Fibroblast of lung (primary cell): ENCODE data around the gene C16orf92. TPM values are rescaled to one million over a fixed set of nuclear protein-coding genes. Genes with fewer than 3 reads are reported as not detected.
"Not testable (repeated sequence)": the region's sequence is repeated elsewhere in the genome, so short reads cannot be mapped to it uniquely, and the experiment has no call there.

Experiments used
- DNase-seq, 2 donors: peaks; one replicate each; pipeline versions ENCODE4 v3.0.0 to v3.0.0-alpha.2; 2010; ENCODE audit warnings: low read depth in 2 of 2
- H2AFZ ChIP-seq: 2 replicates; pipeline ENCODE4 v1.5.1; 2012; ENCODE audit warnings: low read length, control low read depth, inconsistent platforms
- H3K27ac ChIP-seq: 2 replicates; pipeline ENCODE4 v1.5.1; 2011; ENCODE audit warnings: low read length, control low read depth; ENCODE audit not compliant: insufficient read depth
- H3K27me3 ChIP-seq: 2 replicates; pipeline ENCODE4 v1.5.1; 2011; ENCODE audit warnings: mild to moderate bottlenecking, low read length; ENCODE audit not compliant: control insufficient read depth, insufficient read depth
- H3K36me3 ChIP-seq: 2 replicates; pipeline ENCODE4 v1.5.1; 2011; ENCODE audit warnings: low read length; ENCODE audit not compliant: control insufficient read depth, insufficient read depth
- H3K4me1 ChIP-seq: 2 replicates; pipeline ENCODE4 v1.5.1; 2011; ENCODE audit warnings: low read length; ENCODE audit not compliant: control insufficient read depth, insufficient read depth; ENCODE audit errors: extremely low read depth
- H3K4me2 ChIP-seq: 2 replicates; pipeline ENCODE4 v1.5.1; 2011; ENCODE audit warnings: low read length, control low read depth; ENCODE audit not compliant: insufficient read depth; ENCODE audit errors: extremely low read depth
- H3K4me3 ChIP-seq, 4 experiments: fragments of 200-600 bp in 1 of 4; sonication (generic) in 1 of 4; replicated peaks in 1 of 4; 2 replicates each; pipeline ENCODE4 v1.5.1; 2011 to 2016; ENCODE audit warnings: low read length in 4 of 4, low read depth in 3 of 4, mild to moderate bottlenecking in 3 of 4, control low read depth in 2 of 4, inconsistent platforms in 1 of 4, mixed read lengths in 1 of 4; ENCODE audit not compliant: insufficient read depth in 1 of 4; ENCODE audit errors: control extremely low read depth in 1 of 4
- H3K79me2 ChIP-seq: 2 replicates; pipeline ENCODE4 v1.5.1; 2012; ENCODE audit warnings: mild to moderate bottlenecking, low read length, inconsistent platforms; ENCODE audit not compliant: control insufficient read depth, insufficient read depth
- H3K9ac ChIP-seq: 2 replicates; pipeline ENCODE4 v1.5.1; 2011; ENCODE audit warnings: mild to moderate bottlenecking, low read length, control low read depth; ENCODE audit not compliant: insufficient read depth
- H3K9me3 ChIP-seq: 2 replicates; pipeline ENCODE4 v1.5.1; 2012; ENCODE audit warnings: low read depth, low read length; ENCODE audit not compliant: control insufficient read depth, insufficient read depth
- H4K20me1 ChIP-seq: 2 replicates; pipeline ENCODE4 v1.5.1; 2011; ENCODE audit warnings: low read length; ENCODE audit not compliant: control insufficient read depth, insufficient read depth; ENCODE audit errors: extremely low read depth
- CTCF ChIP-seq, 2 donors: IDR thresholded peaks in 1 of 2; conservative IDR thresholded peaks in 1 of 2; 1 replicate in 1 of 2; 2 replicates in 1 of 2; pipeline ENCODE4 v1.5.1; 2011 to 2012; ENCODE audit warnings: low read length in 2 of 2, control low read depth in 1 of 2, inconsistent platforms in 1 of 2, low read depth in 1 of 2, mild to moderate bottlenecking in 1 of 2
- EZH2 ChIP-seq: IDR thresholded peaks from 2 replicates; pipeline ENCODE4 v1.5.1; 2012; ENCODE audit warnings: low read length, control low read depth, mild to moderate bottlenecking; ENCODE audit errors: missing control alignments
- polyA plus RNA-seq, 2 donors: library from polyadenylated mRNA; depleted of rRNA in 1 of 2; stranded (reverse) in 1 of 2; unstranded in 1 of 2; fragments of >200 nt; gene quantifications; 2 replicates each; pipeline ENCODE4 v1.2.1, GENCODE V29; 2011 to 2012; ENCODE audit warnings: missing spikeins in 1 of 2
- total RNA-seq: library from RNA; depleted of rRNA; stranded (reverse); fragments of >200 nt; gene quantifications from 2 replicates; pipeline ENCODE4 v1.2.1, GENCODE V29; 2014

Gene C16orf92
- total and polyA plus RNA-seq, 2 donors (not counting 1 experiment from before 2014, with no cell fraction given) = not detected

- DNase-seq = peak in 1 of 2 donors; percentile 23
- no peaks in the 10 kb centered on the region for H4K20me1 ChIP-seq
- peaks cover 27% of the 10 kb centered on the region for H3K27me3 ChIP-seq
- H3K4me1 ChIP-seq = peaks cover 2% of the 10 kb centered on the region
- no peaks in the 10 kb centered on the region for H3K9me3 ChIP-seq
- no peak overlapping the region for H3K9ac ChIP-seq
- no peak overlapping the region for H3K4me3 ChIP-seq
- TF ChIP-seq CTCF (conservative IDR thresholded peaks at IDR 0.05 in 1 of 2, IDR thresholded peaks at IDR 0.05 in 1 of 2; ENCODE audit: low read depth in 1 of 2, low read length in 2 of 2) (no peak), EZH2 (no peak)
- H3K27ac ChIP-seq = no peak overlapping the region
- no peak overlapping the region for H3K4me2 ChIP-seq
- H3K79me2 ChIP-seq = no peaks in the 10 kb centered on the region
- no peak overlapping the region for H2AFZ ChIP-seq
- H3K36me3 ChIP-seq = no peaks in the 10 kb centered on the region
Observed at GRCh38 chr16:30033270-30033669, 10.3 kb downstream of the C16orf92 start.

DNA sequence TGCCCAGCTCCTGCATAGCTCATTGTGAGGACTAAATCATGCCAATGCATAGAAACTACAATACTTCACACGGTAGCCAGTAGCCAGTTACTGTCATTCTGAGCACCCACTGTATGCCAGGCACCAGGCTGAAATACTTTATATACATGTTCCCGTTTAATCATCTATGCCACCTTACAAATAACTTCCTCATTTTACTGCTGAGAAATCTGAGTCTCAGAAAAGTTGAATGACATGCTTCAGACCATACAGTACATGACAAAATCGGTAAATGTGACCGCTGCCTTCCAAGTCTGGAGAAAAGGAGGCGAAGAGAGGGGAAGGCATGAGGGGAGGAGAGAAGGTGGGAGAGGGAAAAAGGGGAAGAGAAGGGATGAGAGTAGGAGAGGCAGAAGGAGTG, 17.2 kb downstream of the C16orf92 start:
- no peak overlapping the region for H3K4me3 ChIP-seq
- no peak overlapping the region for H3K4me2 ChIP-seq
- H3K9ac ChIP-seq = no peak overlapping the region
- H3K4me1 ChIP-seq = no peaks in the 10 kb centered on the region
- no peaks in the 10 kb centered on the region for H3K79me2 ChIP-seq
- DNase-seq = no peak
- H3K27me3 ChIP-seq = no peaks in the 10 kb centered on the region
- H3K27ac ChIP-seq = no peak overlapping the region
- no peak overlapping the region for H2AFZ ChIP-seq
- no peaks in the 10 kb centered on the region for H4K20me1 ChIP-seq
- H3K9me3 ChIP-seq = no peaks in the 10 kb centered on the region
- no peaks in the 10 kb centered on the region for H3K36me3 ChIP-seq
- TF ChIP-seq EZH2 = no peak
- no peak for TF ChIP-seq CTCF (conservative IDR thresholded peaks at IDR 0.05 in 1 of 2, IDR thresholded peaks at IDR 0.05 in 1 of 2; ENCODE audit: low read depth in 1 of 2, low read length in 2 of 2)

- H3K79me2 ChIP-seq, H3K4me2 ChIP-seq, H4K20me1 ChIP-seq, H2AFZ ChIP-seq, H3K4me1 ChIP-seq, H3K27ac ChIP-seq, H3K27me3 ChIP-seq, H3K4me3 ChIP-seq, H3K9ac ChIP-seq, H3K9me3 ChIP-seq, DNase-seq, H3K36me3 ChIP-seq: not testable (repeated sequence)
Observed at GRCh38 chr16:30040690-30041089, 17.7 kb downstream of the C16orf92 start.
